HCT116 (cell line): ENCODE data around the gene KCNH5. TPM values are rescaled to one million over a fixed set of nuclear protein-coding genes. Genes with fewer than 3 reads are reported as not detected.

Experiments
- ATAC-seq: fragments of 200-7000 bp; cut with Tn5 transposase; 2 replicates; pipeline ENCODE4 v1.9.1; 2020; ENCODE audit warnings: mild to moderate bottlenecking, moderate library complexity
- BruUV-seq: library from RNA; stranded (reverse); fragments of 400-500 nt; replicated peaks from 2 replicates; lab custom pipeline; 2021; lab: Mats Ljungman, UMichigan
- CTCF ChIA-PET: fragments of 300-600 bp; sonication (Branson Sonifier 250); formaldehyde crosslinking; loops from one replicate; lab custom pipeline; 2021; ENCODE audit warnings: antibody characterized with exemption; lab: Charles Lee
- POLR2A ChIA-PET: fragments of 300-600, 350-600 bp; sonication (Branson Sonifier 250); formaldehyde crosslinking; loops from one replicate; lab custom pipeline; 2021; ENCODE audit warnings: antibody characterized with exemption; lab: Charles Lee
- RAD21 ChIA-PET, 2 experiments: fragments of 300-600 bp; sonication (Branson Sonifier 250); formaldehyde crosslinking; loops; one replicate each; lab custom pipeline; 2023; ENCODE audit warnings: low total read pairs in 2 of 2; ENCODE audit not compliant: uncharacterized antibody in 2 of 2, unreplicated experiment in 2 of 2, low non-redundant PET in 1 of 2; lab: Charles Lee
- DNase-seq: peaks from one replicate; pipeline ENCODE4 v3.0.0-alpha.2; 2010; ENCODE audit warnings: low read depth, low spot score
- H2AFZ ChIP-seq: fragments of 200-600 bp; shearing (Covaris generic), sonication (generic); 2 replicates; pipeline ENCODE4 v1.6.1; 2017; ENCODE audit warnings: low read depth, mixed run types, mixed read lengths, antibody characterized with exemption, low read length; ENCODE audit not compliant: poor library complexity, severe bottlenecking
- H3K27ac ChIP-seq: 2 replicates; pipeline ENCODE4 v1.5.1; 2012; ENCODE audit warnings: low read depth, low read length
- H3K27me3 ChIP-seq: fragments of 200-600 bp; sonication (generic); 2 replicates; pipeline ENCODE4 v1.6.1; 2016; ENCODE audit warnings: mixed run types, low read length, mixed read lengths; ENCODE audit not compliant: insufficient read depth
- H3K36me3 ChIP-seq, 2 experiments: fragments of 200-500 bp in 1 of 2; fragments of 200-600 bp in 1 of 2; sonication (Bioruptor generic) in 1 of 2; sonication (generic) in 1 of 2; 2 replicates each; pipeline versions ENCODE4 v1.5.1 to v1.6.1; 2014 to 2016; ENCODE audit warnings: low read length in 2 of 2, inconsistent platforms in 1 of 2, mixed read lengths in 1 of 2, mixed run types in 1 of 2; ENCODE audit not compliant: insufficient read depth in 2 of 2, control insufficient read depth in 1 of 2
- H3K4me1 ChIP-seq, 2 experiments: fragments of 200-600 bp in 1 of 2; sonication (generic) in 1 of 2; 2 replicates each; pipeline versions ENCODE4 v1.5.1 to v1.6.1; 2012 to 2017; ENCODE audit warnings: low read length in 2 of 2, inconsistent platforms in 1 of 2, mild to moderate bottlenecking in 1 of 2, mixed read lengths in 1 of 2, mixed run types in 1 of 2, moderate library complexity in 1 of 2; ENCODE audit not compliant: insufficient read depth in 2 of 2, control insufficient read depth in 1 of 2
- H3K4me2 ChIP-seq: fragments of 200-600 bp; sonication (generic); 2 replicates; pipeline ENCODE4 v1.6.1; 2017; ENCODE audit warnings: mixed run types, low read length, mixed read lengths
- H3K4me3 ChIP-seq, 2 experiments: fragments of 200-600 bp in 1 of 2; sonication (generic) in 1 of 2; replicated peaks in 1 of 2; 2 replicates each; pipeline ENCODE4 v1.5.1; 2011 to 2016; ENCODE audit warnings: low read length in 2 of 2, control low read depth in 1 of 2, low read depth in 1 of 2, mild to moderate bottlenecking in 1 of 2, mixed read lengths in 1 of 2, mixed run types in 1 of 2
- H3K79me2 ChIP-seq: fragments of 200-600 bp; sonication (generic); 2 replicates; pipeline ENCODE4 v1.6.1; 2017; ENCODE audit warnings: mild to moderate bottlenecking, mixed run types, low read length, moderate library complexity, mixed read lengths; ENCODE audit not compliant: insufficient read depth
- H3K9ac ChIP-seq: fragments of 200-600 bp; sonication (generic); 2 replicates; pipeline ENCODE4 v1.6.1; 2016; ENCODE audit warnings: low read length, mixed read lengths
- H3K9me2 ChIP-seq: fragments of 200-600 bp; sonication (generic), shearing (Covaris generic); 2 replicates; pipeline ENCODE4 v1.6.1; 2017; ENCODE audit warnings: mixed run types, mild to moderate bottlenecking, moderate library complexity; ENCODE audit not compliant: insufficient read depth
- H3K9me3 ChIP-seq, 2 experiments: fragments of 200-500 bp in 1 of 2; fragments of 200-600 bp in 1 of 2; sonication (Bioruptor generic) in 1 of 2; sonication (generic) in 1 of 2; 2 replicates each; pipeline ENCODE4 v1.6.1; 2014 to 2017; ENCODE audit warnings: low read length in 2 of 2, mixed read lengths in 2 of 2, inconsistent platforms in 1 of 2, low read depth in 1 of 2, mild to moderate bottlenecking in 1 of 2, mixed run types in 1 of 2, moderate library complexity in 1 of 2; ENCODE audit not compliant: control insufficient read depth in 1 of 2, insufficient read depth in 1 of 2
- H4K20me1 ChIP-seq: fragments of 200-600 bp; sonication (generic), shearing (Covaris generic); 2 replicates; pipeline ENCODE4 v1.6.1; 2017; ENCODE audit warnings: mixed run types, mild to moderate bottlenecking, moderate library complexity; ENCODE audit not compliant: insufficient read depth
- ATF3 ChIP-seq: IDR thresholded peaks from 2 replicates; pipeline ENCODE4 v1.6.1; 2012
- CBX3 ChIP-seq: IDR thresholded peaks from 2 replicates; pipeline ENCODE4 v1.6.1; 2012; ENCODE audit warnings: low read depth
- CEBPB ChIP-seq: IDR thresholded peaks from 2 replicates; pipeline ENCODE4 v1.6.1; 2012; ENCODE audit warnings: low read depth
- CTCF ChIP-seq, 3 experiments: fragments of 200-600 bp in 1 of 3; sonication (generic) in 1 of 3; IDR thresholded peaks in 2 of 3; conservative IDR thresholded peaks in 1 of 3; 2 replicates each; pipeline ENCODE4 v1.5.1; 2012 to 2017; ENCODE audit warnings: low read depth in 2 of 3, low read length in 2 of 3, antibody characterized with exemption in 1 of 3, borderline replicate concordance in 1 of 3, control low read depth in 1 of 3, mild to moderate bottlenecking in 1 of 3, mixed read lengths in 1 of 3, mixed run types in 1 of 3, moderate library complexity in 1 of 3; ENCODE audit not compliant: insufficient read depth in 1 of 3
- EGR1 ChIP-seq: IDR thresholded peaks from 2 replicates; pipeline ENCODE4 v1.6.1; 2012; ENCODE audit warnings: low read depth
- ELF1 ChIP-seq: IDR thresholded peaks from 2 replicates; pipeline ENCODE4 v1.6.1; 2012; ENCODE audit warnings: low read depth, borderline replicate concordance
- EZH2 ChIP-seq: fragments of 200-600 bp; sonication (generic); IDR thresholded peaks from 2 replicates; pipeline ENCODE4 v1.6.1; 2017; ENCODE audit warnings: antibody characterized with exemption, mixed run types
- JUND ChIP-seq: IDR thresholded peaks from 2 replicates; pipeline ENCODE4 v1.6.1; 2012
- MAX ChIP-seq: IDR thresholded peaks from 2 replicates; pipeline ENCODE4 v1.6.1; 2012
- POLR2AphosphoS5 ChIP-seq: IDR thresholded peaks from 2 replicates; pipeline ENCODE4 v1.6.1; 2011; ENCODE audit warnings: mild to moderate bottlenecking, low read depth, low read length, moderate library complexity
- RAD21 ChIP-seq: IDR thresholded peaks from 2 replicates; pipeline ENCODE4 v1.6.1; 2012; ENCODE audit warnings: low read depth, mild to moderate bottlenecking
- REST ChIP-seq: IDR thresholded peaks from 2 replicates; pipeline ENCODE4 v1.6.1; 2012; ENCODE audit warnings: low read depth
- SIN3A ChIP-seq: IDR thresholded peaks from 2 replicates; pipeline ENCODE4 v1.6.1; 2012; ENCODE audit warnings: low read depth
- SP1 ChIP-seq: IDR thresholded peaks from 2 replicates; pipeline ENCODE4 v1.6.1; 2012; ENCODE audit warnings: low read depth
- SRF ChIP-seq: IDR thresholded peaks from 2 replicates; pipeline ENCODE4 v1.6.1; 2012; ENCODE audit warnings: low read depth
- TCF7L2 ChIP-seq: IDR thresholded peaks from 2 replicates; pipeline ENCODE4 v1.7.0; 2011; ENCODE audit warnings: borderline replicate concordance, inconsistent platforms; ENCODE audit not compliant: insufficient read depth, insufficient read length; ENCODE audit errors: extremely low read depth
- YY1 ChIP-seq: IDR thresholded peaks from 2 replicates; pipeline ENCODE4 v1.6.1; 2011; ENCODE audit warnings: low read length, low read depth, moderate library complexity, mild to moderate bottlenecking; ENCODE audit not compliant: insufficient replicate concordance; ENCODE audit errors: extremely low read depth
- ZFX ChIP-seq: fragments of 450-650 bp; IDR thresholded peaks from 2 replicates; pipeline ENCODE4 v1.6.1; 2017
- ZNF274 ChIP-seq: fragments of 200-500 bp; sonication (Bioruptor generic); IDR thresholded peaks from 2 replicates; pipeline ENCODE4 v1.6.1; 2014; ENCODE audit warnings: mild to moderate bottlenecking, low read depth, low read length, inconsistent platforms
- intact Hi-C: fragments of 100-400 bp; cut with micrococcal nuclease; formaldehyde crosslinking; loops from 2 replicates; pipeline ENCODE4 v1.10.0; 2022
- total RNA-seq: library from RNA; stranded (reverse); gene quantifications from one replicate; pipeline ENCODE4 v1.2.1, GENCODE V29; 2021; ENCODE audit not compliant: unreplicated experiment

The KCNH5 gene
- total RNA-seq, 1 experiment from 2014 or later = not detected

GRCh38 chr14:62734831-62735230, 310.4 kb downstream of the KCNH5 start:
- Histone ChIP-seq H3K9me2 (no peaks in the 10 kb centered on the region), H4K20me1 (no peaks in the 10 kb centered on the region; the same call in 1 of the 2 replicates), H3K4me2 (no peak overlapping the region), H3K9me3 (peaks cover 0 to 19% of the 10 kb centered on the region in 2 experiments; a peak in 2 of 4 replicates), H3K9ac (no peak overlapping the region), H3K36me3 (no peaks in the 10 kb centered on the region), H3K79me2 (no peaks in the 10 kb centered on the region), H2AFZ (no peak overlapping the region), H3K4me3 (no peak overlapping the region), H3K27me3 (no peaks in the 10 kb centered on the region), H3K4me1 (no peaks in the 10 kb centered on the region), H3K27ac (no peak overlapping the region)
- BruUV-seq = no TSS peak
- RAD21 ChIA-PET = no interaction called here
- intact Hi-C loops = no loop called here
- no peak for ATAC-seq
- POLR2A ChIA-PET = no interaction called here
- DNase-seq = no peak
- CTCF ChIA-PET = no interaction called here
- TF ChIP-seq SIN3A (no peak), SRF (no peak), ELF1 (no peak), SP1 (no peak), MAX (no peak), YY1 (no peak), ZFX (no peak), ATF3 (no peak), CBX3 (no peak), REST (no peak), TCF7L2 (no peak), JUND (no peak), RAD21 (no peak), ZNF274 (no peak), EGR1 (no peak), CTCF (IDR thresholded peaks at IDR 0.05 in 2 of 3, conservative IDR thresholded peaks at IDR 0.05 in 1 of 3; ENCODE audit: borderline replicate concordance in 1 of 3, insufficient read depth in 1 of 3, low read depth in 2 of 3, low read length in 2 of 3) (no peak), CEBPB (no peak), EZH2 (no peak), POLR2AphosphoS5 (no peak)
